Endodermal cell (in vitro differentiated cells): Measurements from ENCODE around the gene CETN3. TPM values are rescaled to one million over a fixed set of nuclear protein-coding genes. Genes with fewer than 3 reads are reported as not detected.

Experiments used
- DNase-seq: peaks from one replicate; pipeline ENCODE4 v3.0.0-alpha.2; 2017
- H3K27ac ChIP-seq: 2 replicates; pipeline ENCODE4 v1.5.1; 2013; ENCODE audit warnings: mild to moderate bottlenecking, low read depth, low read length, moderate library complexity
- H3K27me3 ChIP-seq: 2 replicates; pipeline ENCODE4 v1.6.1; 2013; ENCODE audit warnings: mild to moderate bottlenecking, low read length, moderate library complexity; ENCODE audit not compliant: insufficient read depth, control insufficient read depth, poor library complexity, severe bottlenecking
- H3K36me3 ChIP-seq: 2 replicates; pipeline ENCODE4 v1.7.0; 2013; ENCODE audit warnings: mild to moderate bottlenecking, low read length, moderate library complexity; ENCODE audit not compliant: control insufficient read depth, insufficient read depth
- H3K4me1 ChIP-seq: one replicate; pipeline ENCODE4 v1.7.0; 2013; ENCODE audit warnings: low read length; ENCODE audit not compliant: control insufficient read depth, insufficient read depth
- H3K4me3 ChIP-seq: 2 replicates; pipeline ENCODE4 v1.5.1; 2013; ENCODE audit warnings: mild to moderate bottlenecking, low read length, moderate library complexity
- H3K9ac ChIP-seq: 2 replicates; pipeline ENCODE4 v1.6.1; 2013; ENCODE audit warnings: mild to moderate bottlenecking, low read length, moderate library complexity; ENCODE audit not compliant: poor library complexity, severe bottlenecking; ENCODE audit errors: extremely low read depth
- H3K9me3 ChIP-seq: 2 replicates; pipeline ENCODE4 v1.6.1; 2013; ENCODE audit warnings: mild to moderate bottlenecking, low read length, moderate library complexity; ENCODE audit not compliant: control insufficient read depth
- H3K27ac Mint-ChIP-seq: 2 replicates; pipeline ENCODE4 v1.8.0; 2020; ENCODE audit warnings: mixed read lengths
- H3K27me3 Mint-ChIP-seq: 2 replicates; pipeline ENCODE4 v1.8.0; 2021; ENCODE audit warnings: mild to moderate bottlenecking, mixed read lengths; ENCODE audit not compliant: insufficient read depth
- H3K36me3 Mint-ChIP-seq: 2 replicates; pipeline ENCODE4 v1.8.0; 2020; ENCODE audit warnings: low read depth, mixed read lengths
- H3K4me1 Mint-ChIP-seq: 2 replicates; pipeline ENCODE4 v1.8.0; 2020; ENCODE audit warnings: mixed read lengths
- H3K4me3 Mint-ChIP-seq: 2 replicates; pipeline ENCODE4 v1.8.0; 2020; ENCODE audit warnings: mild to moderate bottlenecking, moderate library complexity, mixed read lengths
- H3K9me3 Mint-ChIP-seq: 2 replicates; pipeline ENCODE4 v1.8.0; 2020; ENCODE audit warnings: mild to moderate bottlenecking, mixed read lengths
- WGBS, 2 experiments: methylation state at CpG; one replicate each; pipeline versions ENCODE4 v1.1.5 to v1.1.7; 2013; ENCODE audit warnings: missing lambda C conversion rate in 2 of 2, mixed read lengths in 1 of 2; ENCODE audit not compliant: insufficient coverage in 1 of 2, insufficient read length in 1 of 2; 5-methylcytosine and 5-hydroxymethylcytosine counted together
- total RNA-seq, 2 donors: library from RNA; stranded (reverse); fragmentation: NEBNext Ultra II Directional in 1 of 2; extraction: Animal tissue kit (Norgen Biotek cat#: 25700) in 1 of 2; gene quantifications; 2 replicates in 1 of 2; 3 replicates in 1 of 2; pipeline ENCODE4 v1.2.1, GENCODE V29; 2021
- TF ChIP-seq, protein P1 (sequence below): fragments of 200-600 bp; sonication (generic); conservative IDR thresholded peaks from 2 replicates; pipeline ENCODE4 v1.5.0; 2021; ENCODE audit warnings: antibody characterized with exemption, mild to moderate bottlenecking

The CETN3 gene
- total RNA-seq, 2 donors from 2014 or later, result 50.7 to 65.1 TPM

DNA sequence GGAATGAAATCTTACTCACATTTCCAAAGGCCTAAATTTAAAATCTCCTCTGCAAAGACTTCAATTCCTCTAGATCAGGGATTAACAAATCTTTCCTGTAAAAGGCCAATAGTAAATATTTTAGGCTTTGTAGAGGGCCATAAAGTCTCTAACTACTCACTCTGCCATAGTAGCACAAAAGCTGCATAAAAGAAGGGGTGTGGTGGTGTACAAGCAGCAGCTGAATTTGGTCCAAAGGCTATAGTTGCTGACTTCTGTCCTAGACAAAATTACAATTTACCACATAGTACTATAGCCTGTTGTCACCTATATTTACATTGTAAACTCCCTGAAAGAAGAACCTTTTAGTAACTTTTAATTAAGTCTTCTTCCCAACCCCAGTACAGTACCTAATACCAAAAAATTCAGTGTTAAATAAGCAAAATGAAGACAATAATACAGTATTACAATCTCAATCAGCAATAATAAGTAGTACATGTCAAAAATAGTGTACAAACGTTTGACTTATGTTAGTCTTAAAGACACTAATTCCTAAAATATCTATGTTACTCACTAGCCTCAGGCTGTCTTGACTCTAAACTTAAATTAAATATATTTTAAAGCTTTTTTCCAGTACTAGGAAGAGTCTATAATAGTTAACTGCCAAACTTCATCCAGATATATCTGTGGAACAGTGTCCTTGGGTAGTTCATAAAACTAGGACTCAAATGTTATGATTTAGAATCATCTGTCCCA is 6.9 kb downstream of the CETN3 start:
- H3K27ac ChIP-seq, result no peak overlapping the region
- no peak overlapping the region for H3K4me3 Mint-ChIP-seq
- peaks cover 41% of the 10 kb centered on the region for H3K36me3 ChIP-seq
- 100% methylated on average over 1 of the region's 1 CpG; no CpG with 5 or more reads in 1 of the 2 experiments for WGBS, 2 experiments
- H3K27ac Mint-ChIP-seq, result no peak overlapping the region
- DNase-seq, result no peak
- H3K36me3 Mint-ChIP-seq, result peaks cover 34% of the 10 kb centered on the region
- H3K4me3 ChIP-seq, result no peak overlapping the region
- H3K9ac ChIP-seq, result no peak overlapping the region
- no peaks in the 10 kb centered on the region for H3K27me3 ChIP-seq
- TF ChIP-seq, protein P1, sequence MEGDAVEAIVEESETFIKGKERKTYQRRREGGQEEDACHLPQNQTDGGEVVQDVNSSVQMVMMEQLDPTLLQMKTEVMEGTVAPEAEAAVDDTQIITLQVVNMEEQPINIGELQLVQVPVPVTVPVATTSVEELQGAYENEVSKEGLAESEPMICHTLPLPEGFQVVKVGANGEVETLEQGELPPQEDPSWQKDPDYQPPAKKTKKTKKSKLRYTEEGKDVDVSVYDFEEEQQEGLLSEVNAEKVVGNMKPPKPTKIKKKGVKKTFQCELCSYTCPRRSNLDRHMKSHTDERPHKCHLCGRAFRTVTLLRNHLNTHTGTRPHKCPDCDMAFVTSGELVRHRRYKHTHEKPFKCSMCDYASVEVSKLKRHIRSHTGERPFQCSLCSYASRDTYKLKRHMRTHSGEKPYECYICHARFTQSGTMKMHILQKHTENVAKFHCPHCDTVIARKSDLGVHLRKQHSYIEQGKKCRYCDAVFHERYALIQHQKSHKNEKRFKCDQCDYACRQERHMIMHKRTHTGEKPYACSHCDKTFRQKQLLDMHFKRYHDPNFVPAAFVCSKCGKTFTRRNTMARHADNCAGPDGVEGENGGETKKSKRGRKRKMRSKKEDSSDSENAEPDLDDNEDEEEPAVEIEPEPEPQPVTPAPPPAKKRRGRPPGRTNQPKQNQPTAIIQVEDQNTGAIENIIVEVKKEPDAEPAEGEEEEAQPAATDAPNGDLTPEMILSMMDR, result no peak
- H3K9me3 Mint-ChIP-seq, result no peaks in the 10 kb centered on the region
- H3K4me1 Mint-ChIP-seq, result peaks cover 14% of the 10 kb centered on the region
- H3K27me3 Mint-ChIP-seq, result no peaks in the 10 kb centered on the region
- no peaks in the 10 kb centered on the region for H3K4me1 ChIP-seq
- H3K9me3 ChIP-seq, result no peaks in the 10 kb centered on the region

DNA sequence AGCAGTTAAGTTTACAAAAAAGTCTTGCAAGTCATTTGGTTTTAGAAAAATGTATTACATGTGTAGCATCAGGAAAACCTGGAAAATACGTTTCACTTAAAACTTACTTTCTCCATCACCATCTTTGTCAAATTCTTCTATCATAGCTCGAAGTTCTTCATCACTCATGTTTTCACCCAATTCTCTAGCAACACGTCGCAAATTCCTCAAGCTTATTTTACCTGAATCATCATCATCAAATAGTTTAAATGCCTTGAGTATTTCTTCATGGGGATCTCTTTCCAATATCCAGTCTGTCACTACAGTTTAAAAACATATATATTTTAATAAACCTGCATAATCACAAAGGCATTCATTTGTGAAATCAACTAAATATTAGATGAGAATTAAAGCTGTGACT is 10.3 kb downstream of the CETN3 start:
- Mint-ChIP-seq H3K4me1 (no peaks in the 10 kb centered on the region), H3K27ac (no peak overlapping the region), H3K9me3 (no peaks in the 10 kb centered on the region), H3K27me3 (no peaks in the 10 kb centered on the region), H3K4me3 (no peak overlapping the region), H3K36me3 (peaks cover 25% of the 10 kb centered on the region)
- Histone ChIP-seq H3K27ac (no peak overlapping the region), H3K27me3 (no peaks in the 10 kb centered on the region), H3K4me3 (no peak overlapping the region), H3K4me1 (no peaks in the 10 kb centered on the region), H3K9me3 (no peaks in the 10 kb centered on the region), H3K9ac (no peak overlapping the region), H3K36me3 (peaks cover 27% of the 10 kb centered on the region)
- DNase-seq, result no peak
- 86% methylated on average over 4 of the region's 4 CpGs for WGBS, 2 experiments
- TF ChIP-seq, protein P1, result no peak

DNA sequence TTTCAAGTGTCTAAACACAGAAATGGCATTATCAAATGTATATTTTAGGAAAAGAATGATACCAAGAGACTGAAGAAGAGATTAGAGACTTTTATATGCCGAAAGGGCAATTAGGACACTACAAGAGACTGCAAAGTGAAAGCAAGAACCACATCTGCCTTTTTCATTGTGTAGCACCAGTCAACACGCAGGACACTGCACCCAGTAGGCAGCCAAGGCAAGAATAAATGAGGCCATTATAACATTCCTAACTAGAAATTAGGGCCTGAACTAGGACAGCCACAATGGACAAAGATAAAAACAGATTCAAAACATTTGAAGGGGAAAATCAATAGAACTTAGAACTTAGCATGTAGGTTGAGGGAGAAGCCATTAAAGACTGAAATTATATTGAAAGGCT is 10.8 kb downstream of the CETN3 start:
- no peaks in the 10 kb centered on the region for H3K4me1 ChIP-seq
- no peaks in the 10 kb centered on the region for H3K27me3 ChIP-seq
- no peak for DNase-seq
- peaks cover 22% of the 10 kb centered on the region for H3K36me3 ChIP-seq
- H3K9me3 ChIP-seq, result no peaks in the 10 kb centered on the region
- Mint-ChIP-seq H3K27me3 (no peaks in the 10 kb centered on the region), H3K4me1 (no peaks in the 10 kb centered on the region), H3K4me3 (no peak overlapping the region), H3K36me3 (peaks cover 20% of the 10 kb centered on the region), H3K9me3 (no peaks in the 10 kb centered on the region), H3K27ac (no peak overlapping the region)
- H3K4me3 ChIP-seq, result no peak overlapping the region
- H3K9ac ChIP-seq, result no peak overlapping the region
- TF ChIP-seq, protein P1, result no peak
- WGBS, 2 experiments, result 91 to 100% methylated on average over 2 of the region's 2 CpGs
- no peak overlapping the region for H3K27ac ChIP-seq
